B cell (primary cell): ENCODE data around the gene POU2F2.

ENCODE experiments used
- CTCF ChIP-seq: fragments of 200-600 bp; IDR thresholded peaks from one replicate; pipeline ENCODE4 v1.8.0; 2022; ENCODE audit warnings: antibody characterized with exemption, mild to moderate bottlenecking
- EZH2 ChIP-seq: IDR thresholded peaks from 2 replicates; pipeline ENCODE4 v1.6.1; 2012; ENCODE audit warnings: borderline replicate concordance, low read depth, mild to moderate bottlenecking, moderate library complexity, low read length; ENCODE audit not compliant: insufficient read depth, poor library complexity, severe bottlenecking

GRCh38 chr19:42093505-42093904 is 38.7 kb downstream of the POU2F2 start:
- TF ChIP-seq EZH2: no peak
- TF ChIP-seq CTCF: no peak
